Measurements from ENCODE around the gene RNF175.

Gene RNF175

DNA sequence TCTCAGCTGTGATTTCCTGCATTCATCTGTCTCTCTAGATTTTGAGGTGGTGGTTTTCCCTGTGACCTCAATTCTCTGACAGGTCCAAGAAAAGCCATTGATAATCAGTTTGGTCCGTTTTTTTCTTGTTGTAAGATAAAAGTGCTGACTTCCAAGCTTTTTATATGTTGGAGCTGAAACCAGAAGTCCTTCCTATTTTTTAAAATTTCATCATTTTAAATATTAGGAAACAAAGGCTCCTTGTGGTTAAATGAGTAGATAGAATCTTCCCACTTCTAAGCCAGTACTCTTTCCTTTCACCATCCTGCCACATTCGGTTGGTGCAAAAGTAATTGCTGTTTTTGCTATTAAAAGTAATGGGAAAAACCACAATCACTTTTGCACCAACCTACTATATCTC lies 18.3 kb downstream of the RNF175 start:
- no peak overlapping the region for H3K27ac ChIP-seq (ENCODE audit: poor library complexity, severe bottlenecking)
- no peak for DNase-seq (ENCODE audit: low spot score)

DNA sequence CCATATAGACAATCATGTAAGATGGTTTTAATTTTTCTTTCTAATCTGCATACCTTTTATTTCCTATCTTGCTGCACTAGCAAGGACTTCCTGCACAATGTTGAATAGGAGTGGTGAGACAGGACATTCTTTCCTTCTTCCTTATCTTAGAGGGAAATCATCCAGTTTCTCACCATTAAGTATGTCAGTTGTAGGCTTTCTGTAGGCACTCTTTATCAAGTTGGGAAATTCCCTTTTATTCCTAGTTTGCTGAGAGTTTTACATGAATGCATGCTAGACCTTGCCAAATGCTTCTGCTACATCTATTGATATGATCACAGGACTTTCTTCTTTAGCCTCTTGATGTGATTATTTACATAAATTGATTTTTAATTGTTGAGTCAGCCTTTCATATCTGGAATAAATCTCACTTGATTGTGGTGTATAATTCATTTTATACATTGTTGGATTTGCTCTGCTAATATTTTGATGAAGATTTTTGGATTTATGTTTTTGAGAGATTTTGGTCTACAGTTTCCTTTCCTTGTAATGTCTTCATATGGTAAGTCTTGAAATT lies 23.8 kb downstream of the RNF175 start:
- TF ChIP-seq, protein P1, sequence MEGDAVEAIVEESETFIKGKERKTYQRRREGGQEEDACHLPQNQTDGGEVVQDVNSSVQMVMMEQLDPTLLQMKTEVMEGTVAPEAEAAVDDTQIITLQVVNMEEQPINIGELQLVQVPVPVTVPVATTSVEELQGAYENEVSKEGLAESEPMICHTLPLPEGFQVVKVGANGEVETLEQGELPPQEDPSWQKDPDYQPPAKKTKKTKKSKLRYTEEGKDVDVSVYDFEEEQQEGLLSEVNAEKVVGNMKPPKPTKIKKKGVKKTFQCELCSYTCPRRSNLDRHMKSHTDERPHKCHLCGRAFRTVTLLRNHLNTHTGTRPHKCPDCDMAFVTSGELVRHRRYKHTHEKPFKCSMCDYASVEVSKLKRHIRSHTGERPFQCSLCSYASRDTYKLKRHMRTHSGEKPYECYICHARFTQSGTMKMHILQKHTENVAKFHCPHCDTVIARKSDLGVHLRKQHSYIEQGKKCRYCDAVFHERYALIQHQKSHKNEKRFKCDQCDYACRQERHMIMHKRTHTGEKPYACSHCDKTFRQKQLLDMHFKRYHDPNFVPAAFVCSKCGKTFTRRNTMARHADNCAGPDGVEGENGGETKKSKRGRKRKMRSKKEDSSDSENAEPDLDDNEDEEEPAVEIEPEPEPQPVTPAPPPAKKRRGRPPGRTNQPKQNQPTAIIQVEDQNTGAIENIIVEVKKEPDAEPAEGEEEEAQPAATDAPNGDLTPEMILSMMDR (IDR thresholded peaks at IDR 0.05; ENCODE audit: poor library complexity, severe bottlenecking): no peak
- no peak overlapping the region for H3K4me3 ChIP-seq (ENCODE audit: severe bottlenecking)
- H3K4me1 ChIP-seq (ENCODE audit: insufficient read depth, poor library complexity, severe bottlenecking): peaks cover 10% of the 10 kb centered on the region
- no peaks in the 10 kb centered on the region for H3K27me3 ChIP-seq (ENCODE audit: insufficient read depth, poor library complexity, severe bottlenecking)
- H3K36me3 ChIP-seq (ENCODE audit: low read depth): no peaks in the 10 kb centered on the region
- H3K27ac ChIP-seq (ENCODE audit: poor library complexity, severe bottlenecking): no peak overlapping the region
- no peak for ATAC-seq (ENCODE audit: low read depth)
- no peak for DNase-seq (ENCODE audit: low spot score)
- no peaks in the 10 kb centered on the region for H3K9me3 ChIP-seq (ENCODE audit: severe bottlenecking)

More for the DNA sequence above, 18.3 kb downstream of the RNF175 start:
- TF ChIP-seq, protein P1 (IDR thresholded peaks at IDR 0.05; ENCODE audit: poor library complexity, severe bottlenecking): no peak
- Histone ChIP-seq H3K36me3 (ENCODE audit: low read depth) (no peaks in the 10 kb centered on the region), H3K9me3 (ENCODE audit: severe bottlenecking) (no peaks in the 10 kb centered on the region), H3K4me1 (ENCODE audit: insufficient read depth, poor library complexity, severe bottlenecking) (no peaks in the 10 kb centered on the region), H3K27me3 (ENCODE audit: insufficient read depth, poor library complexity, severe bottlenecking) (no peaks in the 10 kb centered on the region), H3K4me3 (ENCODE audit: severe bottlenecking) (no peak overlapping the region)
- ATAC-seq (ENCODE audit: low read depth): no peak

DNA sequence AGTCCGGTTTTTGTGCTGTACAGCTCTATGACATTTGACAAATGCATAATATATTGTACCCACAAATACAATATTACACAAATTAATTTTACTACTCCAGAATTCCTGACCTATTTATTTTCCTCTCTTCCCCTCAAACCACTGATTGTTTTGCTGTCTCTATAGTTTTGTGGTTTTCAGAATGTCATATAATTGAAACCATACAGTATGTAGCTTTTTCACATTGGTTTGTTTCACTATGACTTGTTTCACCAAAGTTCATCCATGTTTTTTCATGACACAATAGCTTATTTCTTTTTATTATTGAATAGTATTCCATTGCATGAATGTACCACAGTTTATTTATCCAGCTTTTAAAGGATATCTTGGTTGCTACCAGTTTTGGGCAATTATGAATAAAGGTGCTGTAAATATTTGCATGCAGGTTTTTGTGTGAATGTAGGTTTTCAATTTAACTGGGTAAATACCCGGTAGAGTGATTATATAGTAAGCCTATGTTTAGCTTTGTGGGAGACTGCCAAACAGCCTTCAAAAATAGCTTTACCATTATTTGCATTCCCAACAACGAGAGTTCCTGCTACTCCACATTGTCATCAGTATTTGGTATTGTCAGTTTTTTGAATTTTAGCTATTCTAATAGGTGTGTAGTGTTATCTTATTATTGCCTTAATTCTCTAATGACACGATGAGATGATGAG lies 25.9 kb downstream of the RNF175 start:
- no peak overlapping the region for H3K27ac ChIP-seq (ENCODE audit: poor library complexity, severe bottlenecking)
- H3K4me1 ChIP-seq (ENCODE audit: insufficient read depth, poor library complexity, severe bottlenecking): peaks cover 10% of the 10 kb centered on the region
- ATAC-seq (ENCODE audit: low read depth) (no peak), DNase-seq (ENCODE audit: low spot score) (no peak)
- no peaks in the 10 kb centered on the region for H3K27me3 ChIP-seq (ENCODE audit: insufficient read depth, poor library complexity, severe bottlenecking)
- no peak overlapping the region for H3K4me3 ChIP-seq (ENCODE audit: severe bottlenecking)
- TF ChIP-seq, protein P1 (IDR thresholded peaks at IDR 0.05; ENCODE audit: poor library complexity, severe bottlenecking): no peak
- no peaks in the 10 kb centered on the region for H3K9me3 ChIP-seq (ENCODE audit: severe bottlenecking)
- no peaks in the 10 kb centered on the region for H3K36me3 ChIP-seq (ENCODE audit: low read depth)

DNA sequence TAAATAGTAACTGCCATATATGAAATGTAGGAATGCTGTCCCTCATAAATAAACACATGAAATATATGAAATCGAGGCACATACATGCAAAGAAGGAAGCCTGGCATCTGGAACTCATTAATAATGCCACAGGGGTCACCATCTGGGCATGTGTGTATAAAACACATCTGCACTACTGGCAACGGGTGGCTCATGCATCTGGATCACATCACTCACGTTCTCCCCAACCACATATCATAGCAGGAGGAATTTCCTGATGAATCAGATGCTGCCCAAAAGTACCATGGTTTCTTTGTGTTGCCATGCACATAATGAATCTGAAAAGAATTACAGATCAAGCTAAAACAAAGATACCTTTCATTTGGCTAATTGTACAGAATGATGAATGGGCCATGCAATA lies 28.6 kb downstream of the RNF175 start:
- Histone ChIP-seq H3K36me3 (ENCODE audit: low read depth) (no peaks in the 10 kb centered on the region), H3K4me3 (ENCODE audit: severe bottlenecking) (no peak overlapping the region), H3K27ac (ENCODE audit: poor library complexity, severe bottlenecking) (peak overlapping the region; percentile 61), H3K4me1 (ENCODE audit: insufficient read depth, poor library complexity, severe bottlenecking) (peaks cover 10% of the 10 kb centered on the region), H3K27me3 (ENCODE audit: insufficient read depth, poor library complexity, severe bottlenecking) (no peaks in the 10 kb centered on the region), H3K9me3 (ENCODE audit: severe bottlenecking) (no peaks in the 10 kb centered on the region)
- DNase-seq (ENCODE audit: low spot score) (no peak), ATAC-seq (ENCODE audit: low read depth) (peak; percentile 93)
- TF ChIP-seq, protein P1 (IDR thresholded peaks at IDR 0.05; ENCODE audit: poor library complexity, severe bottlenecking): no peak

DNA sequence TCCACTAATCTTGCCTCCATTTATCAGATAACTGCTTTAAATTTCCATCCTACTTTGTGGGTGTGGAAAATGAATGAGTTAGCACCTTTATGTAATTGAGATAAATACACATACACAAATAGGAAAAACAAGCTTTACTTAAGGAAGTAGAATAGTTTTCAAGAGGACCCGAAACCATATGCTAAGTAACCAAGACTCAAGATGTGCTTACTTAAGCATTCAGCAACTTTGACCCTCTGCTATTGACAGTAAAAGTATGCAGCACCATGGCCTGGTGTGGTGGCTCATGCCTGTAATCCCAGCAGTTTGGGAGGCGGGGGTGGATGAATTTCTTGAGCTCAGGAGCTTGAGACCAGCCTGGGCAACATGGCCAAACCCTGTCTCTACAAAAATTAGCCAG lies 29.9 kb downstream of the RNF175 start:
- Histone ChIP-seq H3K27ac (ENCODE audit: poor library complexity, severe bottlenecking) (no peak overlapping the region), H3K9me3 (ENCODE audit: severe bottlenecking) (no peaks in the 10 kb centered on the region), H3K4me1 (ENCODE audit: insufficient read depth, poor library complexity, severe bottlenecking) (peaks cover 10% of the 10 kb centered on the region), H3K27me3 (ENCODE audit: insufficient read depth, poor library complexity, severe bottlenecking) (no peaks in the 10 kb centered on the region), H3K36me3 (ENCODE audit: low read depth) (no peaks in the 10 kb centered on the region), H3K4me3 (ENCODE audit: severe bottlenecking) (no peak overlapping the region)
- no peak for DNase-seq (ENCODE audit: low spot score)
- no peak for ATAC-seq (ENCODE audit: low read depth)
- TF ChIP-seq, protein P1 (IDR thresholded peaks at IDR 0.05; ENCODE audit: poor library complexity, severe bottlenecking): no peak

Measured in RWPE2 (cell line).